Stomach (tissue), 4 donors: ENCODE data around the gene SLC25A51.

ENCODE experiments used
- POLR2A ChIP-seq, 4 donors: fragments of 450-650 bp; IDR thresholded peaks; one replicate each; pipeline ENCODE4 v1.6.1; 2016; ENCODE audit warnings: antibody characterized with exemption in 4 of 4, control low read depth in 2 of 4, mild to moderate bottlenecking in 1 of 4, moderate library complexity in 1 of 4
- POLR2AphosphoS5 ChIP-seq, 3 donors: sonication (generic); formaldehyde crosslinking; IDR thresholded peaks; one replicate each; pipeline ENCODE4 v1.6.1; 2016; ENCODE audit warnings: antibody characterized with exemption in 3 of 3
- TF ChIP-seq, protein P1 (sequence below), 7 experiments: fragments of 450-650 bp in 4 of 7; fragments of 200-600 bp in 3 of 7; sonication (generic) in 3 of 7; IDR thresholded peaks; one replicate each; pipeline ENCODE4 v1.5.1; 2016 to 2019; ENCODE audit warnings: antibody characterized with exemption in 7 of 7, control low read depth in 2 of 7, mild to moderate bottlenecking in 1 of 7

DNA sequence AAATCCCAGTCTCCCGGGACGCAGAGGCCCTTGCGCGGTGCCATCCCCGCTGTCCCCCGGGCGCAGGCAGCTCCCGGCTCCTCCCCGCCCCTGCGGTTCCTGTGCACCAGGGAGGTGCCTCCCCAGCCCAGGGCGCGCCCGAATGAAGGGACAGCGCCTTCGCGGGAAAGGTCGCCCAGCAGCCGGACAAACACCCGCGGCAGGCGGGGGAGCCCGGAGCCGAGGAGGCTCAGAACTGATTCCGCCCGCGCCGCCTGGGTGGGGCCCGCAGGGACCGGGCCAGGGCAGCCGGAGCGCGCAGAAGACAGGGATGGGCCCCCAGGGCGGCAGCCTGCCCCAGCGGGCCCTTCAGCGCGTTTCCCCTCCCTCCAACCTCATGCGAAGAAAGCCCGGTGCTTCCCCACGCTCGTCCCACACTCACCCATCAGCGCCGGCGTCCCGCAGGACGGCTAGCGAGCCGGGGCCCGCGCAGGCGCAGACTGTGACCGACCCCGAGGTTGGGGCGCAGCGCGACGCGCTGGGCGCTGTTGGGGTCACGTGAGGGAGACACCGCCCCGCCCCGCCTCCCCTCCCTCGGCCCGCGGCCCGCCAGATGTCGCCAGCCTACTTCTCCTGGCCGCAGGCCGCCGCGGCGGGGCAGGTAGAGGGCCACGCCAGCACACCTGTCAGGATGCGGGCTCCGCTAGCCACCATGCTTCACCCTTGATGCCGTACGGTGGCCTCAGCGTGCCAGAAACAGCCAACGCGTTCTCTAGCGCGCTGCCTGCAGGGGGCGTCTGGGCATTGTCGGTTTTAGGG lies at the start of gene SLC25A51:
- TF ChIP-seq, protein P1, sequence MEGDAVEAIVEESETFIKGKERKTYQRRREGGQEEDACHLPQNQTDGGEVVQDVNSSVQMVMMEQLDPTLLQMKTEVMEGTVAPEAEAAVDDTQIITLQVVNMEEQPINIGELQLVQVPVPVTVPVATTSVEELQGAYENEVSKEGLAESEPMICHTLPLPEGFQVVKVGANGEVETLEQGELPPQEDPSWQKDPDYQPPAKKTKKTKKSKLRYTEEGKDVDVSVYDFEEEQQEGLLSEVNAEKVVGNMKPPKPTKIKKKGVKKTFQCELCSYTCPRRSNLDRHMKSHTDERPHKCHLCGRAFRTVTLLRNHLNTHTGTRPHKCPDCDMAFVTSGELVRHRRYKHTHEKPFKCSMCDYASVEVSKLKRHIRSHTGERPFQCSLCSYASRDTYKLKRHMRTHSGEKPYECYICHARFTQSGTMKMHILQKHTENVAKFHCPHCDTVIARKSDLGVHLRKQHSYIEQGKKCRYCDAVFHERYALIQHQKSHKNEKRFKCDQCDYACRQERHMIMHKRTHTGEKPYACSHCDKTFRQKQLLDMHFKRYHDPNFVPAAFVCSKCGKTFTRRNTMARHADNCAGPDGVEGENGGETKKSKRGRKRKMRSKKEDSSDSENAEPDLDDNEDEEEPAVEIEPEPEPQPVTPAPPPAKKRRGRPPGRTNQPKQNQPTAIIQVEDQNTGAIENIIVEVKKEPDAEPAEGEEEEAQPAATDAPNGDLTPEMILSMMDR (IDR thresholded peaks at IDR 0.05) = peak in 6 of 7 experiments; percentile 15 to 96 (median 88)
- TF ChIP-seq POLR2AphosphoS5 (IDR thresholded peaks at IDR 0.05) (peak; percentile 70 to 96 (median 85)), POLR2A (IDR thresholded peaks at IDR 0.05) (no peak)
